H1 (cell line): ENCODE results near the gene ZC2HC1C. TPM values are rescaled to one million over a fixed set of nuclear protein-coding genes. Genes with fewer than 3 reads are reported as not detected.

Experiments used
- CTCF ChIA-PET: fragments of 300-600 bp; sonication (Branson Sonifier 250); formaldehyde crosslinking; loops from one replicate; lab custom pipeline; 2021; ENCODE audit not compliant: partially characterized antibody; lab: Charles Lee
- POLR2A ChIA-PET: fragments of 300-600 bp; sonication (Branson Sonifier 250); formaldehyde crosslinking; loops from one replicate; lab custom pipeline; 2021; ENCODE audit warnings: inconsistent platforms; ENCODE audit not compliant: partially characterized antibody; lab: Charles Lee
- DNase-seq, 2 experiments: peaks; one replicate each; pipeline versions ENCODE4 v3.0.0 to v3.0.0-alpha.2; 2010 to 2022; ENCODE audit warnings: low spot score in 2 of 2, low read depth in 1 of 2, mixed read lengths in 1 of 2
- FAIRE-seq: peaks from 2 replicates; lab custom pipeline; 2011; peaks lifted over from hg19 to GRCh38; lab: Jason Lieb, UNC
- H2AFZ ChIP-seq: 2 replicates; pipeline ENCODE4 v1.8.1; 2012; ENCODE audit warnings: low read length, inconsistent platforms
- H2AK5ac ChIP-seq: 2 replicates; pipeline ENCODE4 v1.6.1; 2013; ENCODE audit warnings: low read depth, low read length
- H2BK120ac ChIP-seq: replicated peaks from 2 replicates; pipeline ENCODE3; 2013; ENCODE audit warnings: low read depth, low read length, inconsistent platforms
- H2BK12ac ChIP-seq: 2 replicates; pipeline ENCODE4 v1.6.1; 2013; ENCODE audit warnings: low read depth, low read length
- H2BK15ac ChIP-seq: 2 replicates; pipeline ENCODE4 v1.6.1; 2013; ENCODE audit warnings: low read length
- H2BK20ac ChIP-seq: 2 replicates; pipeline ENCODE4 v1.6.1; 2013; ENCODE audit warnings: low read length
- H2BK5ac ChIP-seq: 2 replicates; pipeline ENCODE4 v1.6.1; 2013; ENCODE audit warnings: low read depth, low read length
- H3K14ac ChIP-seq: 2 replicates; pipeline ENCODE4 v1.6.1; 2013; ENCODE audit warnings: inconsistent platforms; ENCODE audit not compliant: insufficient read length
- H3K18ac ChIP-seq: 2 replicates; pipeline ENCODE4 v1.6.1; 2013; ENCODE audit warnings: low read length; ENCODE audit errors: extremely low read depth
- H3K23ac ChIP-seq: 2 replicates; pipeline ENCODE4 v1.6.1; 2013; ENCODE audit warnings: inconsistent platforms; ENCODE audit not compliant: insufficient read length
- H3K23me2 ChIP-seq: 2 replicates; pipeline ENCODE4 v1.6.1; 2013; ENCODE audit warnings: low read depth, low read length
- H3K27ac ChIP-seq: 2 replicates; pipeline ENCODE4 v1.6.1; 2011; ENCODE audit warnings: low read depth, low read length, inconsistent platforms
- H3K27me3 ChIP-seq, 4 experiments: replicated peaks in 1 of 4; 1 replicate in 1 of 4; 2 replicates in 3 of 4; pipeline versions ENCODE4 v1.6.1 to v1.8.1; 2011 to 2013; ENCODE audit warnings: low read length in 3 of 4, mild to moderate bottlenecking in 3 of 4, inconsistent platforms in 2 of 4, mixed read lengths in 2 of 4, moderate library complexity in 1 of 4; ENCODE audit not compliant: control insufficient read depth in 3 of 4, insufficient read depth in 3 of 4; ENCODE audit errors: extremely low read depth in 1 of 4
- H3K36me3 ChIP-seq, 4 experiments: 2 replicates each; pipeline versions ENCODE4 v1.6.1 to v1.8.1; 2011 to 2013; ENCODE audit warnings: mild to moderate bottlenecking in 4 of 4, low read length in 3 of 4, moderate library complexity in 2 of 4, control low read depth in 1 of 4, inconsistent platforms in 1 of 4; ENCODE audit not compliant: insufficient read depth in 4 of 4, control insufficient read depth in 2 of 4
- H3K4ac ChIP-seq: replicated peaks from 2 replicates; pipeline ENCODE3; 2013; ENCODE audit warnings: low read length, low read depth, mixed read lengths, inconsistent platforms; ENCODE audit not compliant: insufficient read length
- H3K4me1 ChIP-seq, 4 experiments: replicated peaks in 1 of 4; 1 replicate in 1 of 4; 2 replicates in 3 of 4; pipeline versions ENCODE4 v1.6.1 to v1.8.1; 2011 to 2013; ENCODE audit warnings: low read length in 3 of 4, inconsistent platforms in 2 of 4, mixed read lengths in 1 of 4; ENCODE audit not compliant: insufficient read depth in 4 of 4, control insufficient read depth in 3 of 4
- H3K4me2 ChIP-seq, 2 experiments: 2 replicates each; pipeline versions ENCODE4 v1.6.1 to v1.8.1; 2011 to 2013; ENCODE audit warnings: low read depth in 2 of 2, low read length in 2 of 2, control low read depth in 1 of 2, inconsistent platforms in 1 of 2, mild to moderate bottlenecking in 1 of 2; ENCODE audit not compliant: insufficient read depth in 1 of 2
- H3K4me3 ChIP-seq, 4 experiments: fragments of 200-600, 300-600 bp in 1 of 4; sonication (generic), shearing (Covaris generic), sonication (Bioruptor Twin) in 1 of 4; 2 replicates each; pipeline versions ENCODE4 v1.5.1 to v1.8.1; 2011 to 2016; ENCODE audit warnings: low read length in 4 of 4, low read depth in 3 of 4, control low read depth in 2 of 4, inconsistent platforms in 2 of 4, mild to moderate bottlenecking in 2 of 4, mixed read lengths in 1 of 4, moderate library complexity in 1 of 4; ENCODE audit not compliant: insufficient read depth in 2 of 4; ENCODE audit errors: extremely low read depth in 1 of 4
- H3K56ac ChIP-seq: replicated peaks from 2 replicates; pipeline ENCODE3; 2013; ENCODE audit warnings: low read depth, mild to moderate bottlenecking, mixed read lengths, low read length, inconsistent platforms; ENCODE audit not compliant: insufficient read length
- H3K79me1 ChIP-seq: 2 replicates; pipeline ENCODE4 v1.6.1; 2013; ENCODE audit warnings: low read depth, low read length, control low read depth
- H3K79me2 ChIP-seq, 2 experiments: 2 replicates each; pipeline versions ENCODE4 v1.6.1 to v1.8.1; 2012 to 2013; ENCODE audit warnings: low read length in 2 of 2, mild to moderate bottlenecking in 2 of 2, inconsistent platforms in 1 of 2; ENCODE audit not compliant: insufficient read depth in 2 of 2, control insufficient read depth in 1 of 2
- H3K9ac ChIP-seq, 4 experiments: replicated peaks in 1 of 4; 1 replicate in 1 of 4; 2 replicates in 3 of 4; pipeline versions ENCODE4 v1.6.1 to v1.8.1; 2011 to 2013; ENCODE audit warnings: low read depth in 3 of 4, low read length in 3 of 4, control low read depth in 2 of 4, mild to moderate bottlenecking in 2 of 4, moderate library complexity in 2 of 4, inconsistent platforms in 1 of 4; ENCODE audit errors: extremely low read depth in 1 of 4
- H3K9me3 ChIP-seq, 2 experiments: 2 replicates each; pipeline versions ENCODE4 v1.6.1 to v1.8.1; 2012 to 2013; ENCODE audit warnings: mild to moderate bottlenecking in 2 of 2, moderate library complexity in 2 of 2, control low read depth in 1 of 2, inconsistent platforms in 1 of 2, low read depth in 1 of 2, low read length in 1 of 2, mixed read lengths in 1 of 2; ENCODE audit not compliant: insufficient read depth in 2 of 2
- H4K20me1 ChIP-seq, 2 experiments: replicated peaks in 1 of 2; 2 replicates each; pipeline versions ENCODE3 to v1.8.1; 2011 to 2013; ENCODE audit warnings: inconsistent platforms in 2 of 2, low read length in 2 of 2, mild to moderate bottlenecking in 1 of 2; ENCODE audit not compliant: insufficient read depth in 2 of 2, control insufficient read depth in 1 of 2
- H4K5ac ChIP-seq: 2 replicates; pipeline ENCODE4 v1.6.1; 2013; ENCODE audit warnings: low read length, low read depth, mixed read lengths, inconsistent platforms; ENCODE audit not compliant: insufficient read length
- H4K8ac ChIP-seq: 2 replicates; pipeline ENCODE4 v1.8.0; 2013; ENCODE audit warnings: mild to moderate bottlenecking, moderate library complexity, low read length, inconsistent platforms; ENCODE audit not compliant: insufficient read depth; ENCODE audit errors: extremely low read depth
- H4K91ac ChIP-seq: replicated peaks from 2 replicates; pipeline ENCODE3; 2013; ENCODE audit warnings: low read length, mixed read lengths, inconsistent platforms; ENCODE audit not compliant: insufficient read length
- ASH2L ChIP-seq: fragments of 200-600, 300-600 bp; sonication (generic); IDR thresholded peaks from one replicate; pipeline ENCODE4 v1.7.1; 2017; ENCODE audit warnings: low read length
- CBX5 ChIP-seq: fragments of 300-800, 300-1000 bp; sonication (generic); IDR thresholded peaks from 2 replicates; pipeline ENCODE4 v1.7.1; 2016; ENCODE audit warnings: antibody characterized with exemption, low read length, low read depth
- CHD2 ChIP-seq: IDR thresholded peaks from 2 replicates; pipeline ENCODE4 v1.6.1; 2012; ENCODE audit warnings: low read length, improper control_type of control experiment
- CREB1 ChIP-seq: IDR thresholded peaks from 2 replicates; pipeline ENCODE4 v1.6.1; 2012; ENCODE audit warnings: inconsistent platforms
- EP300 ChIP-seq, 2 experiments: IDR thresholded peaks; 1 replicate in 1 of 2; 2 replicates in 1 of 2; pipeline ENCODE4 v1.6.1; 2011 to 2012; ENCODE audit warnings: low read depth in 2 of 2, low read length in 2 of 2, mild to moderate bottlenecking in 2 of 2, borderline replicate concordance in 1 of 2, inconsistent platforms in 1 of 2, moderate library complexity in 1 of 2
- EZH2 ChIP-seq: fragments of 200-600 bp; sonication (generic); IDR thresholded peaks from 2 replicates; pipeline ENCODE4 v1.7.1; 2012; ENCODE audit warnings: low read depth, mild to moderate bottlenecking, moderate library complexity, low read length, inconsistent platforms; ENCODE audit not compliant: severe bottlenecking
- FOSL1 ChIP-seq: IDR thresholded peaks from 2 replicates; pipeline ENCODE4 v1.6.1; 2011; ENCODE audit warnings: mild to moderate bottlenecking, low read depth, low read length, moderate library complexity; ENCODE audit not compliant: insufficient read depth
- KDM1A ChIP-seq: fragments of 200-600, 300-600 bp; sonication (generic); IDR thresholded peaks from 2 replicates; pipeline ENCODE4 v1.7.1; 2016; ENCODE audit warnings: mild to moderate bottlenecking, low read length, borderline replicate concordance
- KDM5A ChIP-seq: fragments of 200-600 bp; IDR thresholded peaks from 2 replicates; pipeline ENCODE4 v1.7.1; 2012; ENCODE audit warnings: mild to moderate bottlenecking, low read length, inconsistent platforms, mixed read lengths
- RAD21 ChIP-seq, 2 experiments: IDR thresholded peaks in 1 of 2; conservative IDR thresholded peaks in 1 of 2; 2 replicates each; pipeline ENCODE4 v1.6.1; 2011; ENCODE audit warnings: low read depth in 2 of 2, low read length in 2 of 2, improper control_type of control experiment in 1 of 2, inconsistent platforms in 1 of 2, mild to moderate bottlenecking in 1 of 2, moderate library complexity in 1 of 2
- SAP30 ChIP-seq: fragments of 300-600 bp; sonication (generic); IDR thresholded peaks from 2 replicates; pipeline ENCODE4 v1.7.1; 2012; ENCODE audit warnings: low read length, moderate library complexity, mild to moderate bottlenecking, inconsistent platforms; ENCODE audit not compliant: insufficient read depth, insufficient replicate concordance
- SP1 ChIP-seq: IDR thresholded peaks from 2 replicates; pipeline ENCODE4 v1.6.1; 2011; ENCODE audit warnings: low read depth, low read length
- ZNF274 ChIP-seq: IDR thresholded peaks from 2 replicates; pipeline ENCODE4 v1.7.0; 2012; ENCODE audit warnings: low read length, borderline replicate concordance; ENCODE audit errors: extremely low read depth
- WGBS, 2 experiments: shearing (Covaris generic) in 1 of 2; methylation state at CpG; one replicate each; pipeline versions ENCODE4 v1.1.6 to v1.1.7; 2013 to 2015; ENCODE audit warnings: low lambda C conversion rate in 2 of 2, mixed read lengths in 2 of 2, inconsistent platforms in 1 of 2, low coverage in 1 of 2, missing lambda C conversion rate in 1 of 2; ENCODE audit not compliant: insufficient replicate concordance in 2 of 2, insufficient coverage in 1 of 2, insufficient read length in 1 of 2; ENCODE audit errors: extremely low coverage in 1 of 2, missing lambda C conversion rate in 1 of 2; 5-methylcytosine and 5-hydroxymethylcytosine counted together
- polyA plus RNA-seq, 7 experiments: library from polyadenylated mRNA; depleted of rRNA in 3 of 7; stranded (reverse) in 5 of 7; unstranded in 2 of 7; fragments of >200 nt in 5 of 7; fragments of 200-250 nt in 2 of 7; gene quantifications; 1 replicate in 5 of 7; 2 replicates in 1 of 7; 4 replicates in 1 of 7; pipeline versions ENCODE4 v1.2.1 to v1.2.3, GENCODE V29; 2011 to 2013; ENCODE audit warnings: missing spikeins in 2 of 7, mixed read lengths in 2 of 7
- total RNA-seq: library from RNA; stranded (reverse); fragmentation: NEBNext Ultra II Directional; extraction: Animal tissue kit (Norgen Biotek cat#: 25700); gene quantifications from 2 replicates; pipeline ENCODE4 v1.2.1, GENCODE V29; 2021

The ZC2HC1C gene
- total and polyA plus RNA-seq, 2 of the 8 experiments (the other 6 are each of a cell fraction or from before 2014, with no cell fraction given) = 0.57 to 1.2 TPM

DNA sequence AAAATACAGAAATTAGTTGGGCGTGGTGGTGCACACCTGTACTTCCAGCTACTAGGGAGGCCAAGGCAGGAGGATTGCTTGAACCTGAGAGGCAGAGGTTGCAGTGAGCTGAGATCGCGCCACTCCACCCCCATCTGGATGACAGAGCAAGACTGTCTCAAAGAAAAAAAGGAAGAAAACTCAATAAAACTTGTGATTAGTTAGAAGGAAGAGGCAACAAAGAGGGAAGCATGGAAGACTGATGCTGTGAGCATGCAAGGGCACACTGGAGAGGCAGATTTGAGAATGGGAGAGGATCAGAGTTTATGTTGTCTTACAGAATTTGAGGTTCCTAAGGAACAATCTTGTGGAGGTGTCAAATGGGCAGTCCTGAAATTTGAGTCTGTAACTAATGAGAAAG is 2.8 kb upstream of the ZC2HC1C start:
- no peak overlapping the region for H4K8ac ChIP-seq
- H3K14ac ChIP-seq = no peak overlapping the region
- no peaks in the 10 kb centered on the region for H3K27me3 ChIP-seq
- H4K5ac ChIP-seq = no peak overlapping the region
- H3K23ac ChIP-seq = no peak overlapping the region
- no peaks in the 10 kb centered on the region for H4K20me1 ChIP-seq
- no peak overlapping the region for H3K9ac ChIP-seq
- POLR2A ChIA-PET = interaction anchor here (1.1 to 3.9 kb wide), 2 partner anchors 11 to 16 kb away, joined by 3 to 15 read pairs; partner anchors contain the start of gene MLH3
- H2BK120ac ChIP-seq = no peak overlapping the region
- no peak overlapping the region for H2AFZ ChIP-seq
- H3K56ac ChIP-seq = no peak overlapping the region
- H2BK20ac ChIP-seq = no peak overlapping the region
- H3K79me1 ChIP-seq = peaks cover 7% of the 10 kb centered on the region
- H4K91ac ChIP-seq = no peak overlapping the region
- no peak overlapping the region for H2BK12ac ChIP-seq
- CTCF ChIA-PET = interaction anchor here (1.4 to 5.0 kb wide), 2 partner anchors 21 to 32 kb away, joined by 3 to 34 read pairs; no protein-coding TSS in a partner anchor
- H2BK5ac ChIP-seq = no peak overlapping the region
- H3K4ac ChIP-seq = no peak overlapping the region
- H2BK15ac ChIP-seq = no peak overlapping the region
- H3K4me1 ChIP-seq = peaks cover 0 to 3% (median under 1%) of the 10 kb centered on the region in 4 experiments; a peak in 2 of 7 replicates
- H3K18ac ChIP-seq = no peak overlapping the region
- H3K23me2 ChIP-seq = peaks cover 14% of the 10 kb centered on the region
- 92% methylated on average over 1 of the region's 3 CpGs; no CpG with 5 or more reads in 1 of the 2 experiments for WGBS, 2 experiments
- H3K4me2 ChIP-seq = no peak overlapping the region
- no peaks in the 10 kb centered on the region for H3K9me3 ChIP-seq
- H3K27ac ChIP-seq = no peak overlapping the region
- H3K79me2 ChIP-seq = peaks cover 0 to 19% of the 10 kb centered on the region in 2 experiments; a peak in 2 of 4 replicates
- no peak overlapping the region for H2AK5ac ChIP-seq
- H3K4me3 ChIP-seq = no peak overlapping the region
- FAIRE-seq = no peak
- no peaks in the 10 kb centered on the region for H3K36me3 ChIP-seq
- DNase-seq = no peak
- no peak for TF ChIP-seq KDM1A
- TF ChIP-seq ZNF274 = no peak
- TF ChIP-seq FOSL1 = no peak
- TF ChIP-seq CHD2 = no peak
- no peak for TF ChIP-seq RAD21 (IDR thresholded peaks at IDR 0.05 in 1 of 2, conservative IDR thresholded peaks at IDR 0.05 in 1 of 2; ENCODE audit: low read depth in 2 of 2, low read length in 2 of 2)
- TF ChIP-seq SAP30 = no peak
- no peak for TF ChIP-seq EZH2
- TF ChIP-seq ASH2L = no peak
- TF ChIP-seq EP300 (IDR thresholded peaks at IDR 0.05; ENCODE audit: borderline replicate concordance in 1 of 2, low read depth in 2 of 2, low read length in 2 of 2) = no peak
- TF ChIP-seq CBX5 = no peak
- TF ChIP-seq SP1 = no peak
- TF ChIP-seq CREB1 = no peak
- TF ChIP-seq KDM5A = no peak
